HFFc6 (cell line): ENCODE results near the gene YIF1B. TPM values are rescaled to one million over a fixed set of nuclear protein-coding genes. Genes with fewer than 3 reads are reported as not detected.

Experiments used
- DNase-seq: peaks from one replicate; pipeline ENCODE4 v3.0.0-alpha.2; 2018
- H3K27ac Mint-ChIP-seq: 2 replicates; pipeline ENCODE4 v1.8.0; 2020; ENCODE audit warnings: mild to moderate bottlenecking, mixed read lengths
- H3K27me3 Mint-ChIP-seq: 2 replicates; pipeline ENCODE4 v1.8.0; 2021; ENCODE audit warnings: mild to moderate bottlenecking, moderate library complexity, mixed read lengths; ENCODE audit not compliant: insufficient read depth
- H3K36me3 Mint-ChIP-seq: 2 replicates; pipeline ENCODE4 v1.8.0; 2021; ENCODE audit warnings: low read depth, mixed read lengths
- H3K4me1 Mint-ChIP-seq: 2 replicates; pipeline ENCODE4 v1.8.0; 2020; ENCODE audit warnings: low read depth, mixed read lengths
- H3K4me3 Mint-ChIP-seq: 2 replicates; pipeline ENCODE4 v1.8.0; 2020; ENCODE audit warnings: mild to moderate bottlenecking, moderate library complexity, mixed read lengths
- H3K9me3 Mint-ChIP-seq: 2 replicates; pipeline ENCODE4 v1.8.0; 2020; ENCODE audit warnings: mild to moderate bottlenecking, mixed read lengths
- total RNA-seq, 6 experiments: library from RNA; stranded (reverse); fragmentation: NEBNext Ultra II Directional; extraction: Animal tissue kit (Norgen Biotek cat#: 25700); gene quantifications; 2 replicates in 1 of 6; 3 replicates in 5 of 6; pipeline ENCODE4 v1.2.3, GENCODE V29; 2021
- TF ChIP-seq, protein P1 (sequence below): fragments of 200-600 bp; sonication (generic); IDR thresholded peaks from 2 replicates; pipeline ENCODE4 v1.5.0; 2021; ENCODE audit warnings: antibody characterized with exemption, mild to moderate bottlenecking

The YIF1B gene
- total RNA-seq, 6 experiments from 2014 or later: 80.8 to 98.5 (median 86.6) TPM

DNA sequence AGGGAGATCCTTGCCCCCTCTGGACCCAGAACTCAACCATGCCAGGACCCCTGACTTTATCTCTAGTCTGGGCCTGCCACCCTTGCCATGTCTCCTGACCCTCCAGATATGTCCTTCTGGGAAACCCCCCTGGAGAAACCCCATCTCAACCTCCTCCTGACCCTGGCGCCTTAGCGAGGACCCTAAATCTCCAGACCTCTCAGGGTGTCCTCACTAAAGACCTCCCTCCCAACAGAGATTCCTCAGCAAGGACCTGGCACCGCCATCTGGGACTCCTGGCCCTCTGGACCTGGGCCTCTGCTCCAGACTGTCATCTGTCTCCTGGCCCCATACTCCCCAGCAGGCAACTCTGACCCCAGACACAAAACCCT is 5.2 kb upstream of the YIF1B start:
- no peaks in the 10 kb centered on the region; the same call in 1 of the 2 replicates for H3K27me3 Mint-ChIP-seq
- H3K27ac Mint-ChIP-seq: no peak overlapping the region
- H3K4me1 Mint-ChIP-seq: peaks cover 14% of the 10 kb centered on the region
- TF ChIP-seq, protein P1, sequence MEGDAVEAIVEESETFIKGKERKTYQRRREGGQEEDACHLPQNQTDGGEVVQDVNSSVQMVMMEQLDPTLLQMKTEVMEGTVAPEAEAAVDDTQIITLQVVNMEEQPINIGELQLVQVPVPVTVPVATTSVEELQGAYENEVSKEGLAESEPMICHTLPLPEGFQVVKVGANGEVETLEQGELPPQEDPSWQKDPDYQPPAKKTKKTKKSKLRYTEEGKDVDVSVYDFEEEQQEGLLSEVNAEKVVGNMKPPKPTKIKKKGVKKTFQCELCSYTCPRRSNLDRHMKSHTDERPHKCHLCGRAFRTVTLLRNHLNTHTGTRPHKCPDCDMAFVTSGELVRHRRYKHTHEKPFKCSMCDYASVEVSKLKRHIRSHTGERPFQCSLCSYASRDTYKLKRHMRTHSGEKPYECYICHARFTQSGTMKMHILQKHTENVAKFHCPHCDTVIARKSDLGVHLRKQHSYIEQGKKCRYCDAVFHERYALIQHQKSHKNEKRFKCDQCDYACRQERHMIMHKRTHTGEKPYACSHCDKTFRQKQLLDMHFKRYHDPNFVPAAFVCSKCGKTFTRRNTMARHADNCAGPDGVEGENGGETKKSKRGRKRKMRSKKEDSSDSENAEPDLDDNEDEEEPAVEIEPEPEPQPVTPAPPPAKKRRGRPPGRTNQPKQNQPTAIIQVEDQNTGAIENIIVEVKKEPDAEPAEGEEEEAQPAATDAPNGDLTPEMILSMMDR: no peak
- no peaks in the 10 kb centered on the region for H3K9me3 Mint-ChIP-seq
- no peak for DNase-seq
- H3K4me3 Mint-ChIP-seq: peak overlapping the region; percentile 84; the same call in 1 of the 2 replicates
- H3K36me3 Mint-ChIP-seq: no peaks in the 10 kb centered on the region

DNA sequence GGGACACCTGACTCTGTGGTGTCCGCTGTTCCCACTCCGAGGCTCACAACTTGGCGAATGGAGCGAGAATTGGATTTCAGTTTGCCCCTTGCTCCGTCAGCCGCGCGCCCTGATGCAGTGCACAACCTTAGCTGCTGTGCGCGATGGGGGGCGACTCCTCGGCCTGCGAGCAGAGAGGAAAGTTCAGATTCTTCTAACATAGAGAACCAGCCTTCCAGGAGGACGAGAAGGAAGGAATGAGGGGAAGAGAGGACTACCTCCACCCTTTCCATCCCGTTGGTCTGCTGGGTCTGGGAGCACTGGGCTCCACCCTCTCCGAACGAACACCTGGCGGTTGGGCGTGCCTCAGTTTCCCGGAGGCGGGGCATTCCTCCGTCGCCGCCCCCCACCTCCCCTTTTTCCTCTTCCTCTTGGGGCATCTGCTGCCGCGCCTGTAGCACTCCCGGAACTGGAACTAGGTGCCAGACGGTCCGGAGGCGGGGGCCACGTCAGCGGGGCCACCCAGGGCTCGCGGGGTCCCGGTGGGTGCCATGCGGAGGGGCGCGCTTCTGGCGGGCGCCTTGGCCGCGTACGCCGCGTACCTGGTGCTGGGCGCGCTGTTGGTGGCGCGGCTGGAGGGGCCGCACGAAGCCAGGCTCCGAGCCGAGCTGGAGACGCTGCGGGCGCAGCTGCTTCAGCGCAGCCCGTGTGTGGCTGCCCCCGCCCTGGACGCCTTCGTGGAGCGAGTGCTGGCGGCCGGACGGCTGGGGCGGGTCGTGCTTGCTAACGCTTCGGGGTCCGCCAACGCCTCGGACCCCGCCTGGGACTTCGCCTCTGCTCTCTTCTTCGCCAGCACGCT is 3.9 kb upstream of the YIF1B start, which contains the start of gene KCNK6:
KCNK6 (plus strand) TSS at position 425 of the 838 bp plus-strand sequence; CDS start at position 531, 106 bp downstream.
- Mint-ChIP-seq H3K27ac (no peak within 1 kb of the TSS), H3K27me3 (peaks cover 3% of the 10 kb centered on the region), H3K9me3 (no peaks in the 10 kb centered on the region), H3K36me3 (no peaks in the 10 kb centered on the region), H3K4me1 (peaks cover 14% of the 10 kb centered on the region), H3K4me3 (peak within 1 kb of the TSS; percentile 84)
- TF ChIP-seq, protein P1: no peak; the same call in 1 of the 2 replicates
- no peak for DNase-seq

DNA sequence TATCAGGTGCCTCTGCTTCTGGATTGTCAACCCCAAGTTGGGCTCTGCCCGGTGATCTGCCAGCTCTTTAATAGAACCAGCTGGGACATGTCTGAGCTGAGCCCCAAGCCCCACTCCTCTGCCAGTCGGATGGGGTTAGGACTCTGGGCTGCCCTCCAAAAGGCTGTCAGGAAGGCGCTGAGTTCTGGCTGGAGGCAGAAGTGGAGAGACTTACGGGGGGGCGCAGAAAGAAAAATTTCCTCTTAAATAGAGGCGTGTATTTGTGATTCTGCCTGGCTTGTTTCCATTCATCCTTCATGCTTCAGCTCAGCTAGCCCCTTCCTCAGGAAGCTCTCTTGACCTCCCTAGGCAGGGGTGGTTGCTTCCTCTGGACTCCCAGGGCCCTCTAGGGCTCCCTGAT is 2.9 kb upstream of the YIF1B start:
- TF ChIP-seq, protein P1: no peak
- no peaks in the 10 kb centered on the region for H3K9me3 Mint-ChIP-seq
- DNase-seq: no peak
- no peaks in the 10 kb centered on the region for H3K36me3 Mint-ChIP-seq
- H3K27me3 Mint-ChIP-seq: peaks cover 3% of the 10 kb centered on the region
- H3K27ac Mint-ChIP-seq: no peak overlapping the region
- peaks cover 17% of the 10 kb centered on the region for H3K4me1 Mint-ChIP-seq
- H3K4me3 Mint-ChIP-seq: no peak overlapping the region

DNA sequence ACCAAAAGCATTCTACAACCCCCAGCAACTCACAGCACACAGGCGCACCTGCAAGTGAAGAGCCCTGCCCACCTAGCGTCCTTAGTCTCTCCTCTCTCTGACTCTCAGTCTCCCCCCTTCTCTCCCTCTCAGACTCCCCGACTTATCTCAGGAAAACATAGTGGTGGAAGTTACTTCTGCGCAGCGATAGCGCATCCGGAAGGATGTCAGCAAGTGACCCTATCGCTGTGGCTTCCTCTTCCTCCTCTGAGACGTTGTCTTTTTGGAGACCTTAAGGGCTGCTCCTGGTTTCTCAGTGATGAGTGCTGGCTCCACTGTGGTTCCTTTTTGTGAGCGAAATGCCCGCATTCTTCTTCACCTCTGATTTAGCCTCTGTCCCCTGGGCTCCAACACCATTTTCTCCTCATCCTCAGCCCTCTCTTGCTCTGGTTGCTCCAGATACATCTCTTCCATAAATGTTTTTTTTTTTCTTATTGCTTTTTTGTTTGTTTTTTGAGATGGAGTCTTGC is 1.4 kb upstream of the YIF1B start:
- TF ChIP-seq, protein P1: no peak
- peak overlapping the region; percentile 27 for H3K27ac Mint-ChIP-seq
- DNase-seq: no peak

DNA sequence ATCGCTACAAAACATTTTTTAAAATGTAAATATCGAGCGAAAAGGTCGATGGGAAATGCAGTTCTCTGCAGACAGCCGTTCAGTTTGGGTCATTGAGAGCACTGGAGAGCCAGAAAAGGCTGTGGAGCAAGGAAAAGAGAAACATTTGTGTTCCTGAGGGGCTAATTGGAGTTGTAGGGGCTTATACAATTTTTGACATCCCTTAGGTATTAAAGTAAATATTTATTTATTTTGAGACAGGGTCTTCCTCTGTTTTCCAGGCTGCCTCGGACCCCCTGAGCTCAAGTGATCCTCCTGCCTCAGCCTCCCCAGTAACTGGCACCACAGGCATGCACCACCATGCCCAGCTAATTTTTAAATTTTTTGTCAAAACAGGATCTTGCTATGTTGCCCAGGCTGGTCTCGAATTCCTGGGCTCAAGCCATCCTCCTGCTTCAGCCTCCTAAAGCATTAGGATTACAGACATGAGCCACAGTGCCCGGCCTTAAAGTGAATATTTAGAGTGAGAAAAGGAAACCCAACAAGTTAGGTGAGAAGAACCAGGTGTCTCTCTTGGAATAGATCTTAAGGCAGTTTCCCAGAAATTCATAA is 825 bp upstream of the YIF1B start:
- TF ChIP-seq, protein P1: no peak
- H3K36me3 Mint-ChIP-seq: no peaks in the 10 kb centered on the region
- peaks cover 3% of the 10 kb centered on the region; the same call in 1 of the 2 replicates for H3K27me3 Mint-ChIP-seq
- peaks cover 13% of the 10 kb centered on the region for H3K4me1 Mint-ChIP-seq
- H3K4me3 Mint-ChIP-seq: peak overlapping the region; percentile 83
- no peaks in the 10 kb centered on the region for H3K9me3 Mint-ChIP-seq
- H3K27ac Mint-ChIP-seq: peak overlapping the region; percentile 88
- DNase-seq: no peak

More for the DNA sequence above, 1.4 kb upstream of the YIF1B start:
- peak overlapping the region; percentile 40; the same call in 1 of the 2 replicates for H3K4me3 Mint-ChIP-seq
- H3K4me1 Mint-ChIP-seq: peaks cover 19% of the 10 kb centered on the region
- H3K36me3 Mint-ChIP-seq: no peaks in the 10 kb centered on the region
- H3K27me3 Mint-ChIP-seq: peaks cover 3% of the 10 kb centered on the region; the same call in 1 of the 2 replicates
- H3K9me3 Mint-ChIP-seq: no peaks in the 10 kb centered on the region
